NCI-H1417 treated with DMSO at 0.1 percent for 48 hours (cell line): ENCODE measurements around the gene APOO.

ENCODE experiments used
- DNase-seq: peaks from one replicate; lab custom pipeline; 2025; lab: John Stamatoyannopoulos, UW

Gene APOO

DNA sequence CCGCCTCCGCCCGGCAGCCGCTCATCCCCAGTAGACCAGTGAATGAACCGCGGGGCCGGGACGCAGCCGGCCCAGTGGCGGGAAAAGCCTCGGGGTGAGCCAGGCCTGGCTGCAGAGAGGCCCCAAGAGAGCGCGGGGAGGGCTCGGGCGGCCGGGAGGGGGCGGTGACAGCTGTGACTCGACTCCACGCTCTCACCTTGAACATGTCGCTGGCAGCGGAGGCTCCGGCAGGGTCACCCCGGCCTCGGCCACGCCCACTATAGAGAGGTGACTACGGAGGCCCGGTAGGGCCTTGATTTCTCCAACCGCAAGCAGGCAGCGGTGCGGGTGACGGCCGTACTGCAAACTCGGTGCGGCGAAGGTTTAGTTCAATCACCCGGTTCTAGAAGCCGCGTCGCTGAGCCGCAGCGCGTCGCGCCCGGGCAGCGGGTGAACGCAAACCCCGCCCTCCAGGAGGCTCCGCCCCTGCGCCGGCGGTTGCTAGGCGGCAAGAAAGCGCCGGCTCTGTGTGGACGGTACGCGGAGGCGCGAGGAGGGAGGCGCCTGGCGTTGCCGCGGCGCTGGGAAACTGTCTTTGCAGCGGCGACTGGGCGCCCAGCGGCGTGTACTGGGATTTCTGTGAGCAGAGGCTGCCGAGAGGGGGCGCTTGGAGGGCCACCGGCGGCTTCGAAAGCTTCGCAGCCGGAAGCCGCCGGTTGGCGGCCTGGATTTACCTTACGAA lies at the start of gene APOO, which contains the start of gene CXorf58:
APOO (minus strand) TSS at position 441 of the 721 bp plus-strand sequence; CDS start at position 205, 236 bp downstream.
CXorf58 (plus strand) TSS at position 509 of the 721 bp plus-strand sequence. CDS start 2,297 bp downstream, outside the sequence.
- DNase-seq, result peak; percentile 97

DNA sequence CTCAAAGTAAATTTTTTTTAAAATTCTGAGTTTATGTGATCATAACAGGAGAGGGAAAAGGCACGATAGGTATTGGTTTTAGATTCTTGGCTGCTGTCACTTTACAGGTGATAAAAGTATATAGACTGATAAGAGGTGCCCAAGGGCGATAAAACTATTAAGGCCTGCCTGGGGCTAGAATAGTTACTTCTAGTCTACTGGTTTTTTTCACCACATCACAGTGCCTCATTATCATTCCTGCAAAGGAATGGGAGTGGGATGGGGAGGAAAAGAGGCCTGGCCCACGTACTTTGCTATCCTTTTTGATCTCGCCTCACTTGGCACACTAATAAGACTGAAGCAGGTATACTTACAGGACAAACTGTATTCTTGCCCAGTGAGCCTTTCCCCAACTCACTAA lies 46.7 kb upstream of the APOO start:
- no peak for DNase-seq

DNA sequence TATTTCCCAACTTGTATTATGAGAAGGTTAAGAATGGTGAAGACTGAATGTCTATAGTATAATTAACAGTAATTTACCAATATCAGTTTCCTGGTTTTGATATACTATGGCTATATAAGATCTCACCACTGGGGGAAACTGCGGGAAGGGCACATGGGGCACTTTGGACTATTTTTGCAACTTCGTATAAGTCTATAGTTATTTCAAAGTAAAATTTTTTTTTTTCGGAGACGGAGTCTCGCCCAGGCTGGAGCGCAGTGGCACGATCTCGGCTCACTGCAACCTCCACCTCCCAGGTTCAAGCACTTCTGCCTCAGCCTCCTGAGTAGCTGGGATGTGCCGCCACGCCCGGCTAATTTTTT lies 46.2 kb upstream of the APOO start:
- no peak for DNase-seq

- peak; percentile 36 for DNase-seq
Measured at GRCh38 chrX:23952984-23953907, 45.5 kb upstream of the APOO start.

GRCh38 chrX:23952391-23952790 lies 44.7 kb upstream of the APOO start:
- no peak for DNase-seq

- no peak for DNase-seq
Measured at GRCh38 chrX:23945206-23945605, 37.5 kb upstream of the APOO start.

DNA sequence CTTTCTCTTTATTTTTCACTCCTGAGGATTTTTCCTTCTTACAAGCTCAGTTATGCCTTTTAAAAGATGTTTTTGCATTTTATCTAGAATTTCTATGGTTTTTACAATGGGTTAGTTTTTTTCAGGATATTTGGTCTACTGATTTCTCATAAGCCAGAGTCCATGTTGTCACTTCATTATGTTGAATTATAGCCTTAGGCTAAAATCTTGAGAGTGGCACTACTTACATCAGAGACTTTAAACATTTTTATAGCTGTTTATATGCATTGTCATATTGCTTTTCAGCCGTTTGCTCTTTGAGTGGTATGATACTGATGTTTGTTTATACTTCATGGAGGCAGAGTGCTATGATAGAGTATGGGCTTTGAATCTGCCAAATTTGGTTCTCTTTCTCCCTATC lies 36.5 kb upstream of the APOO start:
- no peak for DNase-seq

DNA sequence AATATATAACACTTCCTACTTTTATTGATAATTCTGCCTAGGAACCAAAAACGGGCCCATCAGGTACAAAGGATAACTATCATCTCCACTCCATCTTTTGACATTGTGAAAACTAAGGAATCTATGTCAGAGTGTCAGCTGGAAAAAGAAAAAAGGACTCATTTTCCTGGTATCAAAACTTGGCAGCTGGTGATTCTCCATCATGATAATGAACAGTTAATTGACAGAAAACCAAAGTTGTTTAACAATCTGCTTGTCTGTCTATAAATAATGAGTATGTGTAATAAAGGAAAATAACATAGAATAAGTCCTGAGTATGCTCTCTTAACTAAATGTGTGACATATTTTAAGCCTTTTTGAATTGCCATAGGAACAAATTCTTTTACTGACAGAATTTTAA lies 31.5 kb upstream of the APOO start:
- no peak for DNase-seq

- DNase-seq, result no peak
Measured at GRCh38 chrX:23938690-23939089, 31.0 kb upstream of the APOO start.

GRCh38 chrX:23937100-23937499 lies 29.4 kb upstream of the APOO start:
- no peak for DNase-seq

- DNase-seq, result no peak
Measured at GRCh38 chrX:23936180-23936579, 28.4 kb upstream of the APOO start.

- no peak for DNase-seq
Measured at GRCh38 chrX:23935106-23935505, 27.4 kb upstream of the APOO start.

DNA sequence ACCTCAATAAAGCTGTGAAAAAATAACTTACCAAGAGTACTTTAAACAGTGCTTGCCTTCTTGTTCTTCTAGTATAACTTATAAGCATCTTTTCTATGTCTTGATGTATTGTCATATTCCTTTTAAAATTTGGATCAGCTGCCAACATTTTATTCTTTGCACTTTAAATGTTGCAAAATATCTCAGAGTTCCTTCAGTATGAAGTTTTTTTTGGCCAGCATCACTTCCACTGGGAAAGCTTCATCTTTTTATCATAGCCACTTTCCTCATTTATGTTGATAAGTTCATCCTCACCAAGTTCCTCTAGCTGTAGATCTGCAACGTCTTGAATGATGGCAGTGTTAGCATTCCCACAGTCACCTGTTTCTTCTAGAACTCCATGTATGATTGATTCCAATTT lies 24.3 kb upstream of the APOO start:
- no peak for DNase-seq

GRCh38 chrX:23930894-23931604 lies 23.3 kb upstream of the APOO start:
- DNase-seq, result no peak

DNA sequence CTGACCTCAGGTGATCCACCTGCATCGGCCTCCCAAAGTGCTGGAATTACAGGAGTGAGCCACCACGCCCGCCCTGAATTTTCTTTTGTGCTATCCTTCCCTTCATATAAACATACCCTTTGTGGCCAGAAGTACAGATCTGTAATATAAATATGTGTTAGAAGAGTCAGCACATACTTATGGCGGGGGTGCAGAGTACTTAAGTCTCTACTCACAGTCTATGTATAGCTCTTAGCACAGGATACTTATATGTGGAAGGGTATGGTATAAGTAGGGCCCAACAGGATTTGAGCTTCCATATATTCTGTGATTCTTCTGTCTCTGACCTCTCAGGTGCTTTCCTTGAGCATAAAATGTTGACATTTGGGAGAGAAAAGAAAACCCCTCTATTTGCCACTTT lies 18.3 kb upstream of the APOO start:
- no peak for DNase-seq

GRCh38 chrX:23919706-23920320 lies 12.1 kb upstream of the APOO start:
- DNase-seq, result no peak

DNA sequence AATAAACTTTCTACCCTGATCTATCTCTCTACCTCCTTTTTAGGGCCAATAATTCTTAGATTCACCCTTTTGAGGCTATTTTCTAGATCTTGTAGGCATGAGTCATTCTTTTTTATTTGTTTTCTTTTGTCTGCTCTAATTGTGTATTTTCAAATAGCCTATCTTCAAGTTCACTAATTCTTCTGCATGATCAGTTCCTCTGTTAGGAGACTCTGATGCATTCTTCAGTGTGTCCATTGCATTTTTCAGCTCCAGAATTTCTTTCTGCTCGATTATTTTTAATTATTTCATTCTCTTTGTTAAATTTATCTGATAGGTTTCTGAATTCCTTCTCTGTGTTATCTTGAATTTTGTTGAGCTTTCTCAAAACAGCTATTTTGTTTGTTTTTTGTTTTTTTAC lies 11.4 kb upstream of the APOO start:
- no peak for DNase-seq

GRCh38 chrX:23911126-23911835 lies 3.5 kb upstream of the APOO start:
- no peak for DNase-seq

DNA sequence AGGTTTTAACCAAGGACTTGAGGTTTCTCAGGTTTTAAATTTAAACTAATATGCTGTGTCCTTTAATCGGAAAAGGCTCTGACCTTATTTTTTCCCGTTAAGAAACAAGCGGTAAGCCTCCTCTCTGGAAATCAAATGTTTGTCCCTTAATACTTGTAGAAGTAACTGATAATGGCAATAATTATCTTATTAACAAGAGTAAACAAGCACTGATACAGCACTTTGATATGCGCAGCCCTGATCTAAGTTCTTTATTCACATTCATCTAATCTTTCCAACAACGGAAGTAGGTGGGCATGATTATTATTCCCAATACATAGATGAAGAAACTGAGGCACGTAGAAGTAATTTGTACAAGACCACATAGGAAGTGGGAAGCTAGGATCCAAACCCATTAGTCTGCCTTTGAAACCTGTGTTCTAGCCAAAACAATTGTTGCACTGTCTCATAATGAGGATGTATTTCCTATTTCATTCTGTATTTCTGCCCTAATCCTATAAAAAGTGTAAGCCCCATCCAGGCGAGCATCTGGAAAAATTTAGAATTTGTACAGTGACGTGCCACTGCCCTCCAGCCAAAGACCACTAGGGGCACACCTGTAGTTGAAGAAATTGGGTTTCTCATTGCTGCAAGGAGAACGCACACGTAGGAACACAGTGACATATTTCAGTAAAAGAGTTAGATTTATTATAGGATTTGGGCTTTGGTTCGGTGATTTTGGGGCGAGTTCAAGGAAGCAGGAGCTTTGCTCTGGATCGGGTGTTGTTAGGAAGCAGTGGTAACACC lies 674 bp upstream of the APOO start:
- no peak for DNase-seq

DNA sequence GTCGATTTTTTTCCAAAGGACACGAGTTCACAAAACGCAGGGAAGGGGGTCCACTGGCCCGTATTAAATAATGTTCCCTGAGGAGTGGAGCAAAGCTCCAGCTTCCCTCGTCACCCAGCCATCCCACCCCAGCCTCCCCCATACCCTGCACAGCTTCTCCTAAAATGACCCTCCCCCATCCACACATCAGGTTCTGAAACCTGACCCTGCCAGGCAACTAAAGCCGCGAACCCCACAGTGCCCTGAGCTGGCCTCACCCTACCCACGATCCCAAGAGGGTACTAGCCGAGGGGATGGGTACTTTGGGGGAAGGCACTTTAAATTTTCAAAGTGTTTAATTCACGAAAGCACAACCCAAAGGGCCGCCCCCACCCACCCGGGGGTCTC lies 634 bp downstream of the APOO start:
- DNase-seq, result no peak

DNA sequence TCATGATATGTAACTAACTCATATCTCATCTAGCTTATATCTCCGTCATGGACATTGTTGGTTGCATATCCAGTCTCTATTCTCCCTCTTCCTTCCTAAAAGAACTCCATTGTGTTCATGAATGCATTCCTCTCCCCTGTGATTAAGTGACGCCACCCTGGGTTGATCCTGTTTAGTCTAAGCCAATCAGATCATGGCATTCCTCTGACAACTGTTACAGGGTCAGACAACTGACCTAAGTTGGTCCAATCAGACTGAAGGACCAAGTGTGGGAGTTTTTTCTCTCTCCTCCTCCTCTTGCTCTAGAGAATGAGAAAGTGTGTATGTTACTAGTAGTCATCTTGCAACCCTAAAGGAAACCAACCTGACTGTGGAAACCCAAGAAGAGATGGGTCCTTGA lies 3.6 kb downstream of the APOO start:
- no peak for DNase-seq
